ENCODE results near the gene CPT2.

The CPT2 gene

DNA sequence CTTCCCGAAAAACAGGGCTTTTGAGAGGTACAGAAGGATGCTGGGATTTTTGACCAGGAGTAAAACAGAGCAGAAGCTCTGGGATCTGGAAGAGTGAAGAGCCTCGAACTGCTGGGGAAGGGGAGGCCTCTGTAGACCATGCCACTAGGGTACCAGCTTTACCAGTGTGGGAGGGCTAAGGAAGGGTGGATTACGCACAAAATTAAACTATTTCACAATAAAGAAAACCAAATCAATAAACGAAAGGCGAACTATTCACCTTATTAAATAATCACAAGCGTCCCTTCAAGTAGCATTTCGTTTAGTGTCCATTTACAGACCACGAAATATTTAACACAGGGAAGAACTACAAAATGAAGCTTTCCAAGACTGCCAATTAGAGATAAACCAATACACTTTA lies 23.1 kb downstream of the CPT2 start:
- TF ChIP-seq POLR2A (IDR thresholded peaks at IDR 0.05; ENCODE audit: low read length) (no peak), GATA1 (IDR thresholded peaks at IDR 0.05; ENCODE audit: low read depth, low read length) (no peak)

GRCh38 chr1:53220171-53220961 lies 23.7 kb downstream of the CPT2 start, which contains the start of gene CZIB:
TSS of gene CZIB (minus strand) at chr1:53220634. CDS start at chr1:53220575, 59 bp downstream.
- TF ChIP-seq GATA1 (IDR thresholded peaks at IDR 0.05; ENCODE audit: low read depth, low read length) (no peak), POLR2A (IDR thresholded peaks at IDR 0.05; ENCODE audit: low read length) (peak; percentile 87)
- DNase-seq = peak; percentile 92 to 94

More for the DNA sequence above, 23.1 kb downstream of the CPT2 start:
- DNase-seq = no peak

DNA sequence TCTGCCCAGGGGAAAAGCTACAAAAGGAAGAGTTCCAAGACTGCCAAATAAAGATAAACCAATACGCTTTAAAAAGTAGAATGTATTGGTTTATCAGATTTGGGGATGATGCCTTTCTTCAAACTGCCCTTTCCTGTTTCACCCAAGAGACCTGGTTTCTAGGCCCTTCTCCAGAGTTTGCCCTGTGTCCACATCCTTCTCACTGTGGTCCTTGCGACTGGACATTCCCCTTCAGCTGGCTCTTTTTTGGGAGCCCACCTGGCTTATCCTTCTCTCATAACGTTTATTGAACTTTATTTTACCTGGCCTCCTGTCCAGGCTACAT lies 24.3 kb downstream of the CPT2 start:
- no peak for DNase-seq
- TF ChIP-seq POLR2A (IDR thresholded peaks at IDR 0.05; ENCODE audit: low read length) (no peak), GATA1 (IDR thresholded peaks at IDR 0.05; ENCODE audit: low read depth, low read length) (no peak)

- peak; percentile 35 to 64 for DNase-seq
- no peak for TF ChIP-seq POLR2A (IDR thresholded peaks at IDR 0.05; ENCODE audit: low read length)
- no peak for TF ChIP-seq GATA1 (IDR thresholded peaks at IDR 0.05; ENCODE audit: low read depth, low read length)
These were observed 41.0 kb downstream of the CPT2 start for GRCh38 chr1:53237638-53238037.

- no peak for TF ChIP-seq GATA1 (IDR thresholded peaks at IDR 0.05; ENCODE audit: low read depth, low read length)
- TF ChIP-seq POLR2A (IDR thresholded peaks at IDR 0.05; ENCODE audit: low read length) = peak; percentile 91
- peak; percentile 98 for DNase-seq
These were observed 41.9 kb downstream of the CPT2 start, which contains the start of gene MAGOH for GRCh38 chr1:53238197-53239155. TSS of gene MAGOH (minus strand) at chr1:53238518. CDS start at chr1:53238448, 70 bp downstream.

- DNase-seq = no peak
- TF ChIP-seq POLR2A (IDR thresholded peaks at IDR 0.05; ENCODE audit: low read length) (no peak), GATA1 (IDR thresholded peaks at IDR 0.05; ENCODE audit: low read depth, low read length) (no peak)
These were observed 45.2 kb downstream of the CPT2 start for GRCh38 chr1:53241828-53242227.

DNA sequence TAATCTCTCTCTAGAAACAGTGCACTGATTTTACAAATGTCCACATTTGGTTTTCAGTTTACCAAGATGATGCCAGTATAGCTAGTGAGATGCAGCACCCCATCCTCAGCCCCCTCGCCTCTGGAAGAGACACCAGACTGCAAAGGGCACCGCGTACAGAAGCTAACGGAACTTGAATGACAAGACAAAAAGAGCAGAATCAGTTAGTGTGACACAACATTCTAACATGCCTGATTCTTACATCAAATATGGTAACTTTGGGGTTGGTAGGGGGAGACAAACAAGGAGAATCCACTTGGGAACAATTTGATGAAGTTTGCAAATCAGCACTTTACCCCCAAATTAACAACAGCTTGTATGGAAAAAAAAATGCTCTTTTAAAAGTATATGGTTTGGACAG lies 45.8 kb downstream of the CPT2 start:
- TF ChIP-seq POLR2A (IDR thresholded peaks at IDR 0.05; ENCODE audit: low read length) = no peak
- no peak for TF ChIP-seq GATA1 (IDR thresholded peaks at IDR 0.05; ENCODE audit: low read depth, low read length)
- DNase-seq = no peak

DNA sequence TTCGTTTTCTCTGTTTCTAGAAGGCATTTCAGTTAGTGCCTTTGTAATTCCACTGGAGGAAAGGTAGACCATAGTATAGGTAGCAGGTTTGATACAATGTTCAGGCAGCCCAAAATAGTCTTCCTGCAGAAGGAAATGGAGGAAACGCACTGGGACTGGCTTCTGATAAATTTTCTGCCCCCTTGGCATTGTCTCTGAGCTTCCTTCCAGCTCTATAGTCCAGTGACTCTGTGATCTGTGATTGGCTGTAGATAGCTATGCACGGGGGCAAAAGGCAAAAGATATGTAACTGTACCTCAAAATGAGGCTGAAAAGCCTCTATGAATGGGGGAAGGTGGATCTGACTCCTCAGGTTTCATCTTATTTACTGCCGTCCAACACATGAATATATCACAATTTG lies 47.5 kb downstream of the CPT2 start:
- DNase-seq = no peak
- TF ChIP-seq GATA1 (IDR thresholded peaks at IDR 0.05; ENCODE audit: low read depth, low read length) = no peak
- no peak for TF ChIP-seq POLR2A (IDR thresholded peaks at IDR 0.05; ENCODE audit: low read length)

GRCh38 chr1:53246261-53247134 lies 49.9 kb downstream of the CPT2 start:
- no peak for DNase-seq
- TF ChIP-seq GATA1 (IDR thresholded peaks at IDR 0.05; ENCODE audit: low read depth, low read length) (no peak), POLR2A (IDR thresholded peaks at IDR 0.05; ENCODE audit: low read length) (no peak)

DNA sequence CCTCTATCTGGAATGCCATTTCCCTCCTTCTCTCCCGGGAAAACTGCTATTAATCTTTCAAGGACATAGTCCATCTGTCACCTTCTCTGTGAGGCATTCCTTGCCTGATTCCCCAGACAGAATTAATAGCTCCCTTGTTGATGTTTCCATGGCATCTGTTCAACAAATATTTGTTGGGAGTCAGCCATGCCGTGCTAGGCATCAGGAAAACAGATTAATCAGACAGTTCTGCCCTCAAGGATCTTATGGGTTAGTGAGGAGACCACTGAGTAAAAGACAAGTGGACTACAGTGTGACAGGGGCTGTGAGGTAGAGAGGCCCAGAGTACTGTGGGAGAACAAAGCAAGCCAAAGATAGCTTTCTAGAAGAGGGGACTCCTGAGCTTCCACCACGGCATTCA lies 53.1 kb downstream of the CPT2 start:
- TF ChIP-seq POLR2A (IDR thresholded peaks at IDR 0.05; ENCODE audit: low read length) (no peak), GATA1 (IDR thresholded peaks at IDR 0.05; ENCODE audit: low read depth, low read length) (no peak)
- no peak for DNase-seq

DNA sequence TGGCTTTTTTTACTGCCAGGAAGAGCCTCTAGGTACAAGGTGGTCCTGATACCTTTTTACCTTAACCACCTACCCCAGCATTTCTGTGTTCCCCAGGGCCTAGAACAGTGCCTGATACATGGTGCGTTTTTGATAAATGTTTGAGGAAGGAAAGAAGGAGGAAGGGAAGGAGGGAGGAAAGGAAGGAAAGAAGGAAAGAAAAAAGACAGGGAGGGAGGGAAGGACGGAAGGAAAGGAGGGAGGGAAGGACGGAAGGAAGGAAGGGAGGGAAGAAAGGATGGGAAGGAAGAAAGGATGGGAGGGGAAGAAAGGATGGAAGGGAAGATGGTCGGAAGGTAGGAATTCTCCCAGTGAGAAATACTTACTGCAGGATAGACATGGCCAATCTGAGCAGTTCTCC lies 53.7 kb downstream of the CPT2 start:
- TF ChIP-seq POLR2A (IDR thresholded peaks at IDR 0.05; ENCODE audit: low read length) = no peak
- no peak for TF ChIP-seq GATA1 (IDR thresholded peaks at IDR 0.05; ENCODE audit: low read depth, low read length)

DNA sequence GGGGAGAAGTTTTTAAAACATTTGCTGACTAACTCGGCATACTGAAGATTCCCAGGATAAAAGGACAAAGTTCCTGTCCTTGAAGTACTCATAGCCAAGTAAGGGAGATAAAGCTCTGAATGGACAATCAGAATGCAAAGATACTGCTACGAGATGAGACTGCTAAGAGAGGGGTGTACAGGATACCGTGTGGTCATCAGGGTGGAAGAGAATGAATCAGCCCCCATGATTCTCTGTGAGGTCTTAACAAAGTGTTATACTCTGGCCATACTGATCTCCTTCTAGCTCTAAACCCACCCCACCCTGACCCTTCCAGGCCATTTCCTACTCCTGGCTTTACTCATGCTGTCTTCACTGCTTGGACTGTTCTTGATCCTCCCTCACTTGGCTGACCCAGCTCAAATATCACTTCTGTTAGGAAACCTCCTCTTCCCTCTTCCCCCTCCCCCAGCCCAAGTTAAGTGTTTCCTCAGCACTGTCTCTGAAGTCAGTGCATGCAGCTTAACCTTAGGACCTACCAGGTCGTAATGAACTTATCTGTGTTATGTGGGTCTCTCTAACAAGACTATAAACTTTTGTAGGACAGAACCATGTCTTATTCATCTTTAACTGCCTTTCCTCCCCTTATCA lies 57.5 kb downstream of the CPT2 start:
- no peak for TF ChIP-seq POLR2A (IDR thresholded peaks at IDR 0.05; ENCODE audit: low read length)
- no peak for TF ChIP-seq GATA1 (IDR thresholded peaks at IDR 0.05; ENCODE audit: low read depth, low read length)
- no peak for DNase-seq

More for the DNA sequence above, 53.7 kb downstream of the CPT2 start:
- no peak for DNase-seq

- DNase-seq = no peak
- TF ChIP-seq POLR2A (IDR thresholded peaks at IDR 0.05; ENCODE audit: low read length) (no peak), GATA1 (IDR thresholded peaks at IDR 0.05; ENCODE audit: low read depth, low read length) (no peak)
These were observed 58.4 kb downstream of the CPT2 start for GRCh38 chr1:53255031-53255430.

Data from erythroblast (primary cell).